Trophoblast cell (in vitro differentiated cells and primary cell): ENCODE data around the gene SRC.

ENCODE experiments used
- DNase-seq, 2 donors: peaks; one replicate each; pipeline ENCODE4 v3.0.0-alpha.2; 2016
- H2AFZ ChIP-seq: 2 replicates; pipeline ENCODE4 v1.6.1; 2013; ENCODE audit warnings: low read length, moderate library complexity, mild to moderate bottlenecking; ENCODE audit not compliant: insufficient read depth, poor library complexity
- H2AK5ac ChIP-seq: 2 replicates; pipeline ENCODE4 v1.6.1; 2013; ENCODE audit warnings: mild to moderate bottlenecking, low read length
- H2BK120ac ChIP-seq: 2 replicates; pipeline ENCODE4 v1.6.1; 2013; ENCODE audit warnings: low read length, mild to moderate bottlenecking, moderate library complexity; ENCODE audit not compliant: insufficient read depth, poor library complexity
- H2BK12ac ChIP-seq: 2 replicates; pipeline ENCODE4 v1.6.1; 2013; ENCODE audit warnings: mild to moderate bottlenecking, low read length, moderate library complexity
- H2BK5ac ChIP-seq: 2 replicates; pipeline ENCODE4 v1.6.1; 2013; ENCODE audit warnings: low read length, low read depth, moderate library complexity, mild to moderate bottlenecking; ENCODE audit not compliant: poor library complexity
- H3K14ac ChIP-seq: 2 replicates; pipeline ENCODE4 v1.6.1; 2013; ENCODE audit warnings: mild to moderate bottlenecking, low read length
- H3K18ac ChIP-seq: 2 replicates; pipeline ENCODE4 v1.6.1; 2013; ENCODE audit warnings: mild to moderate bottlenecking, low read length
- H3K23ac ChIP-seq: 2 replicates; pipeline ENCODE4 v1.6.1; 2013; ENCODE audit warnings: low read length
- H3K27ac ChIP-seq: 2 replicates; pipeline ENCODE4 v1.5.1; 2013; ENCODE audit warnings: low read depth, mild to moderate bottlenecking, inconsistent platforms, low read length, moderate library complexity
- H3K27me3 ChIP-seq: 2 replicates; pipeline ENCODE4 v1.6.1; 2013; ENCODE audit warnings: inconsistent platforms, mild to moderate bottlenecking, low read length, moderate library complexity; ENCODE audit not compliant: insufficient read depth
- H3K36me3 ChIP-seq, 2 experiments: 1 replicate in 1 of 2; 2 replicates in 1 of 2; pipeline ENCODE4 v1.6.1; 2013; ENCODE audit warnings: low read length in 2 of 2, mild to moderate bottlenecking in 2 of 2, moderate library complexity in 1 of 2; ENCODE audit not compliant: insufficient read depth in 2 of 2, control insufficient read depth in 1 of 2
- H3K4ac ChIP-seq: 2 replicates; pipeline ENCODE4 v1.6.1; 2013; ENCODE audit warnings: low read depth, mild to moderate bottlenecking, low read length, moderate library complexity
- H3K4me1 ChIP-seq, 2 experiments: 1 replicate in 1 of 2; 2 replicates in 1 of 2; pipeline ENCODE4 v1.6.1; 2013; ENCODE audit warnings: low read length in 2 of 2, mild to moderate bottlenecking in 2 of 2, moderate library complexity in 1 of 2; ENCODE audit not compliant: insufficient read depth in 2 of 2, control insufficient read depth in 1 of 2
- H3K4me2 ChIP-seq: 2 replicates; pipeline ENCODE4 v1.6.1; 2013; ENCODE audit warnings: inconsistent platforms, mild to moderate bottlenecking, low read length, moderate library complexity
- H3K4me3 ChIP-seq: 2 replicates; pipeline ENCODE4 v1.5.1; 2013; ENCODE audit warnings: mild to moderate bottlenecking, low read depth, low read length, inconsistent platforms
- H3K79me1 ChIP-seq: one replicate; pipeline ENCODE4 v1.6.1; 2013; ENCODE audit warnings: low read length
- H3K79me2 ChIP-seq: 2 replicates; pipeline ENCODE4 v1.6.1; 2013; ENCODE audit warnings: low read length, mild to moderate bottlenecking; ENCODE audit not compliant: control insufficient read depth, insufficient read depth, poor library complexity
- H3K9ac ChIP-seq: 2 replicates; pipeline ENCODE4 v1.6.1; 2013; ENCODE audit warnings: mild to moderate bottlenecking, low read length
- H3K9me3 ChIP-seq: 2 replicates; pipeline ENCODE4 v1.6.1; 2013; ENCODE audit warnings: low read depth, mild to moderate bottlenecking, control low read depth, inconsistent platforms, low read length; ENCODE audit not compliant: insufficient read depth
- H4K12ac ChIP-seq: 2 replicates; pipeline ENCODE4 v1.6.1; 2013; ENCODE audit warnings: low read depth, mild to moderate bottlenecking, low read length, moderate library complexity
- H4K8ac ChIP-seq: 2 replicates; pipeline ENCODE4 v1.6.1; 2013; ENCODE audit warnings: low read depth, mild to moderate bottlenecking, low read length, moderate library complexity
- H4K91ac ChIP-seq: one replicate; pipeline ENCODE4 v1.6.1; 2013; ENCODE audit warnings: low read depth, mild to moderate bottlenecking, low read length, moderate library complexity
- WGBS: extraction: QIAGEN DNeasy Blood & Tissue Kit; methylation state at CpG from one replicate; pipeline ENCODE4 v1.1.7; 2013; ENCODE audit warnings: missing lambda C conversion rate; ENCODE audit not compliant: insufficient read length, insufficient coverage; ENCODE audit errors: extremely low coverage; 5-methylcytosine and 5-hydroxymethylcytosine counted together

The SRC gene

DNA sequence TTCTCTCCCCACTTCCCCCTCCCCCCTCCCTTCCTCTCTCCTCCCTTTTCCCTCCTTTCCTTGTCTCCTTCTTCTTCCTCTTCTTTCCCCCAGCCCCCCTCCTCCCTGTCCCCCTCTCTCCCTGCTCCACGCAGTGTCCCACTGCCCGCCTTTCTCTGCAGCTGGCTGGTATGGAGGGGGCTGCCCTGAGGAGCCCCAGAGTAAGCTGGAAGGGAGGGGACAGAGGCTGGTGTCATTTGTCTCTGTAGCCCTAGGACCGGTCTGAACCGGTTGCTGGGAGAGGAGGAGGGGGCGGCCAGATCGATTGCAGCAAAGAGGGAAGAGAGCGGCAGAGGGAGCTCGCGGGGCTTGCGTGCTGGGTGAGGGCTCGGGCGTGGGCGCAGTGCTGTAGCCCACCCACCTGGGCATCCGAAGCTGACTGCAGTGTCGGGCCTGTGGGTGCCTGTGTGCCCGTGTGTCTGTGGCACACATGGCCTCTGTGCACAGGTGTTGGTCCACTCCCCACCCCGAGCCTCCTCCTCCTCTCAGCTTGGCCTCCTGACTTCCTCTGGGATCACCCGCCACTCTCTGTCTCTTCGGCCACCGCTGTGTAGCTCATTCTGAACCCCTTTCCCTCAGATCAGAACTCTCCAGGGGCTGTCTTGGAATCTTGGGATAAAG lies 50.6 kb downstream of the SRC start:
- H3K36me3 ChIP-seq = peaks cover 92 to 94% of the 10 kb centered on the region in 2 experiments
- no peaks in the 10 kb centered on the region for H3K27me3 ChIP-seq
- H3K18ac ChIP-seq = no peak overlapping the region
- H3K9me3 ChIP-seq = peaks cover 4% of the 10 kb centered on the region
- no peak overlapping the region for H3K9ac ChIP-seq
- no peak for DNase-seq
- no peak overlapping the region for H2AK5ac ChIP-seq
- no peak overlapping the region for H4K8ac ChIP-seq
- no peak overlapping the region for H2AFZ ChIP-seq
- no CpG with 5 or more reads among the region's 20 CpGs for WGBS
- H3K23ac ChIP-seq = no peak overlapping the region
- H3K79me2 ChIP-seq = peaks cover 7% of the 10 kb centered on the region
- H3K4ac ChIP-seq = no peak overlapping the region
- H3K14ac ChIP-seq = no peak overlapping the region
- no peak overlapping the region for H2BK12ac ChIP-seq
- H3K4me3 ChIP-seq = no peak overlapping the region
- no peak overlapping the region for H4K12ac ChIP-seq
- H2BK120ac ChIP-seq = no peak overlapping the region
- no peak overlapping the region for H4K91ac ChIP-seq
- peak overlapping the region; percentile 13 for H3K27ac ChIP-seq
- no peak overlapping the region for H2BK5ac ChIP-seq
- H3K4me1 ChIP-seq = peaks cover 28 to 36% of the 10 kb centered on the region in 2 experiments
- no peak overlapping the region for H3K4me2 ChIP-seq
- peaks cover 17% of the 10 kb centered on the region for H3K79me1 ChIP-seq

DNA sequence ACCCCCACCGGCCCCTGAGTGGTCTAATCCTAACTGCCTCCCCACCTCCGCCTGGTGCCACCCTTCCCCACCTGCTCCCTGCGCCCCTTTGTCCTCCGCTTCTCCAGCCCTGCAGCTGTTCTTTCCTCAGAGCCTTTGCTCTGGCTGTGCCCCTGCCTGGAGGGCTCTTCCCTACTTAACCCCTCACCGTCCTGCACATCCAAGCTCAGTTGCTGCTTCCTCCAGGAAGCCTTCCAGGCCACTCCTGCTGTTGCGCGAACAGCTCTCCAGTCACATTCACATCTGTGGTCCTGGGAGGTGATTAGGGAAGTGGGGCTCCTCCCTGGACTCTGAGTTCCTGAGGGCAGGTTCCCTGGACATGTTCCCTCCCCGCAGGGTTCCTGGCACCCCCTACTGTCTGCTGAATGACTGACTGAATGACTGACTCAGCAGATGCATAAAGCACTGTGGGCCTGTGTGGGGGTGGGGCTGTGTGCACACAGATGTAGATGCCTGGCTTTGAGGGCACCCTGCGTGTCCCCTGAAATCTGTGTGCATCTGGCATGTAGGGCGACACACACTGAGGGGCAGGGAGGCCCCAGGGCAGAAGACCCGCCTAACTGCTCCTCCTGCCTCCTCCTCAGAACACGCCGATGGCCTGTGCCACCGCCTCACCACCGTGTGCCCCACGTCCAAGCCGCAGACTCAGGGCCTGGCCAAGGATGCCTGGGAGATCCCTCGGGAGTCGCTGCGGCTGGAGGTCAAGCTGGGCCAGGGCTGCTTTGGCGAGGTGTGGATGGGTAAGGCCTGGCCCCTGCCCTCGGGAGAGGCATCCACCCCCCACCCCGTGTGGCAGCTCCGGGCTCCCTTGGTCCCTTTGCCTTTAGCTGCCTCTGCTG lies 51.4 kb downstream of the SRC start:
- Histone ChIP-seq H3K27me3 (no peaks in the 10 kb centered on the region), H3K18ac (no peak overlapping the region), H2AK5ac (no peak overlapping the region), H2BK12ac (no peak overlapping the region), H3K4me3 (no peak overlapping the region), H3K9me3 (peaks cover 4% of the 10 kb centered on the region), H2BK5ac (no peak overlapping the region), H3K23ac (no peak overlapping the region), H3K79me1 (peaks cover 17% of the 10 kb centered on the region), H3K9ac (no peak overlapping the region), H3K4ac (no peak overlapping the region), H4K8ac (no peak overlapping the region), H2BK120ac (no peak overlapping the region), H4K91ac (no peak overlapping the region), H2AFZ (no peak overlapping the region), H3K14ac (no peak overlapping the region), H3K4me2 (no peak overlapping the region), H3K36me3 (peaks cover 93 to 94% of the 10 kb centered on the region in 2 experiments), H3K79me2 (peaks cover 7% of the 10 kb centered on the region), H3K4me1 (peaks cover 26 to 34% of the 10 kb centered on the region in 2 experiments), H3K27ac (no peak overlapping the region), H4K12ac (no peak overlapping the region)
- no CpG with 5 or more reads among the region's 24 CpGs for WGBS
- DNase-seq = no peak

- no CpG with 5 or more reads among the region's 30 CpGs for WGBS
- H3K79me1 ChIP-seq = peaks cover 17% of the 10 kb centered on the region
Observed at GRCh38 chr20:37397954-37398749, 52.2 kb downstream of the SRC start.

More at GRCh38 chr20:37397954-37398749, 52.2 kb downstream of the SRC start:
- H2BK120ac ChIP-seq = no peak overlapping the region
- H3K9me3 ChIP-seq = peaks cover 4% of the 10 kb centered on the region
- no peak overlapping the region for H3K4me2 ChIP-seq
- no peak for DNase-seq
- H3K18ac ChIP-seq = peak overlapping the region; percentile 22
- H2BK5ac ChIP-seq = no peak overlapping the region
- peaks cover 23 to 28% of the 10 kb centered on the region in 2 experiments for H3K4me1 ChIP-seq
- no peak overlapping the region for H3K4me3 ChIP-seq
- H3K27ac ChIP-seq = no peak overlapping the region
- H3K23ac ChIP-seq = no peak overlapping the region
- H3K79me2 ChIP-seq = peaks cover 5% of the 10 kb centered on the region
- no peak overlapping the region for H2AFZ ChIP-seq
- no peak overlapping the region for H3K14ac ChIP-seq
- no peak overlapping the region for H2AK5ac ChIP-seq
- no peak overlapping the region for H4K12ac ChIP-seq
- H2BK12ac ChIP-seq = no peak overlapping the region
- H3K36me3 ChIP-seq = peaks cover 93 to 94% of the 10 kb centered on the region in 2 experiments
- H4K8ac ChIP-seq = peak overlapping the region; percentile 19
- H3K9ac ChIP-seq = no peak overlapping the region
- no peak overlapping the region for H3K4ac ChIP-seq
- H4K91ac ChIP-seq = no peak overlapping the region
- no peaks in the 10 kb centered on the region for H3K27me3 ChIP-seq
